DOHH2 (cell line): ENCODE results near the gene TMEM30B.

Experiments used
- H3F3A ChIP-seq: fragments of 200-600 bp; sonication (generic), shearing (Covaris generic); 2 replicates; pipeline ENCODE4 v1.6.0; 2016; ENCODE audit warnings: antibody characterized with exemption, mild to moderate bottlenecking; ENCODE audit not compliant: control insufficient read depth, insufficient read depth
- H3K27ac ChIP-seq: fragments of 200-600 bp; sonication (generic); 2 replicates; pipeline ENCODE4 v1.5.1; 2014; ENCODE audit warnings: low read depth, mild to moderate bottlenecking, low read length, moderate library complexity
- H3K27me3 ChIP-seq: fragments of 200-600 bp; sonication (generic); 2 replicates; pipeline ENCODE4 v1.6.1; 2014; ENCODE audit warnings: mild to moderate bottlenecking, low read length, mixed read lengths; ENCODE audit not compliant: control insufficient read depth
- H3K36me3 ChIP-seq: fragments of 200-600 bp; sonication (generic); 2 replicates; pipeline ENCODE4 v1.6.1; 2014; ENCODE audit warnings: mild to moderate bottlenecking, low read length, moderate library complexity, mixed read lengths; ENCODE audit not compliant: control insufficient read depth
- H3K4me1 ChIP-seq: fragments of 200-600 bp; sonication (generic); 2 replicates; pipeline ENCODE4 v1.6.1; 2014; ENCODE audit warnings: mild to moderate bottlenecking, low read length, mixed read lengths; ENCODE audit not compliant: control insufficient read depth
- H3K4me2 ChIP-seq: fragments of 200-600 bp; sonication (generic); 2 replicates; pipeline ENCODE4 v1.6.0; 2014; ENCODE audit warnings: mild to moderate bottlenecking, low read length, moderate library complexity
- H3K4me3 ChIP-seq: fragments of 200-600 bp; sonication (generic); 2 replicates; pipeline ENCODE4 v1.5.1; 2014; ENCODE audit warnings: mild to moderate bottlenecking, low read length, mixed read lengths
- H3K79me2 ChIP-seq: fragments of 200-600 bp; sonication (generic); 2 replicates; pipeline ENCODE4 v1.6.1; 2014; ENCODE audit warnings: mild to moderate bottlenecking, low read length, mixed read lengths; ENCODE audit not compliant: control insufficient read depth
- H3K9me2 ChIP-seq: fragments of 200-600 bp; sonication (generic); replicated peaks from 2 replicates; pipeline ENCODE4 v1.6.1; 2014; ENCODE audit warnings: mild to moderate bottlenecking, low read length, mixed read lengths; ENCODE audit not compliant: control insufficient read depth
- H3K9me3 ChIP-seq: fragments of 200-600 bp; sonication (generic); 2 replicates; pipeline ENCODE4 v1.6.1; 2014; ENCODE audit warnings: antibody characterized with exemption, low read length, mixed read lengths; ENCODE audit not compliant: control insufficient read depth, insufficient read depth
- H4K20me1 ChIP-seq: fragments of 200-600 bp; sonication (generic); 2 replicates; pipeline ENCODE4 v1.6.0; 2014; ENCODE audit warnings: low read depth, mild to moderate bottlenecking, antibody characterized with exemption, low read length, moderate library complexity; ENCODE audit not compliant: control insufficient read depth, insufficient read depth
- CTCF ChIP-seq: fragments of 200-600 bp; sonication (generic); IDR thresholded peaks from one replicate; pipeline ENCODE4 v1.5.1; 2014; ENCODE audit warnings: antibody characterized with exemption, mild to moderate bottlenecking, low read depth, low read length; ENCODE audit not compliant: poor library complexity, severe bottlenecking
- EZH2phosphoT487 ChIP-seq: fragments of 200-600 bp; sonication (generic); IDR thresholded peaks from 2 replicates; pipeline ENCODE4 v1.6.1; 2017; ENCODE audit warnings: borderline replicate concordance, mild to moderate bottlenecking, antibody characterized with exemption, low read length, moderate library complexity, mixed read lengths

The TMEM30B gene

GRCh38 chr14:61325166-61325565, 44.0 kb upstream of the TMEM30B start:
- TF ChIP-seq EZH2phosphoT487: no peak
- TF ChIP-seq CTCF: no peak
- Histone ChIP-seq H3F3A (no peaks in the 10 kb centered on the region), H3K9me2 (no peaks in the 10 kb centered on the region), H3K4me3 (no peak overlapping the region), H3K4me1 (no peaks in the 10 kb centered on the region), H3K27me3 (peaks cover 16% of the 10 kb centered on the region; the same call in 1 of the 2 replicates), H4K20me1 (no peaks in the 10 kb centered on the region), H3K79me2 (no peaks in the 10 kb centered on the region), H3K9me3 (peaks cover 4% of the 10 kb centered on the region; the same call in 1 of the 2 replicates), H3K4me2 (no peak overlapping the region), H3K36me3 (no peaks in the 10 kb centered on the region), H3K27ac (no peak overlapping the region)

GRCh38 chr14:61323970-61324369, 42.8 kb upstream of the TMEM30B start:
- H4K20me1 ChIP-seq: no peaks in the 10 kb centered on the region
- no peaks in the 10 kb centered on the region for H3K4me1 ChIP-seq
- H3K4me3 ChIP-seq: no peak overlapping the region
- H3K36me3 ChIP-seq: no peaks in the 10 kb centered on the region
- no peak overlapping the region for H3K4me2 ChIP-seq
- H3K27me3 ChIP-seq: peaks cover 16% of the 10 kb centered on the region; the same call in 1 of the 2 replicates
- no peaks in the 10 kb centered on the region for H3K9me2 ChIP-seq
- H3F3A ChIP-seq: no peaks in the 10 kb centered on the region
- H3K9me3 ChIP-seq: peaks cover 4% of the 10 kb centered on the region; the same call in 1 of the 2 replicates
- H3K79me2 ChIP-seq: no peaks in the 10 kb centered on the region
- TF ChIP-seq EZH2phosphoT487 (no peak), CTCF (no peak)
- no peak overlapping the region for H3K27ac ChIP-seq

GRCh38 chr14:61322799-61323290, 41.7 kb upstream of the TMEM30B start:
- Histone ChIP-seq H4K20me1 (no peaks in the 10 kb centered on the region), H3K79me2 (no peaks in the 10 kb centered on the region), H3K9me2 (no peaks in the 10 kb centered on the region), H3K9me3 (peaks cover 4% of the 10 kb centered on the region; the same call in 1 of the 2 replicates), H3K27me3 (peaks cover 16% of the 10 kb centered on the region; the same call in 1 of the 2 replicates), H3K4me1 (no peaks in the 10 kb centered on the region), H3K27ac (no peak overlapping the region), H3F3A (no peaks in the 10 kb centered on the region), H3K36me3 (no peaks in the 10 kb centered on the region), H3K4me2 (no peak overlapping the region), H3K4me3 (no peak overlapping the region)
- TF ChIP-seq CTCF (no peak), EZH2phosphoT487 (no peak)
